DOHH2 (cell line): ENCODE results near the gene DPP4.

Source experiments
- H3F3A ChIP-seq: fragments of 200-600 bp; sonication (generic), shearing (Covaris generic); 2 replicates; pipeline ENCODE4 v1.6.0; 2016; ENCODE audit warnings: antibody characterized with exemption, mild to moderate bottlenecking; ENCODE audit not compliant: control insufficient read depth, insufficient read depth
- H3K27ac ChIP-seq: fragments of 200-600 bp; sonication (generic); 2 replicates; pipeline ENCODE4 v1.5.1; 2014; ENCODE audit warnings: low read depth, mild to moderate bottlenecking, low read length, moderate library complexity
- H3K27me3 ChIP-seq: fragments of 200-600 bp; sonication (generic); 2 replicates; pipeline ENCODE4 v1.6.1; 2014; ENCODE audit warnings: mild to moderate bottlenecking, low read length, mixed read lengths; ENCODE audit not compliant: control insufficient read depth
- H3K36me3 ChIP-seq: fragments of 200-600 bp; sonication (generic); 2 replicates; pipeline ENCODE4 v1.6.1; 2014; ENCODE audit warnings: mild to moderate bottlenecking, low read length, moderate library complexity, mixed read lengths; ENCODE audit not compliant: control insufficient read depth
- H3K4me1 ChIP-seq: fragments of 200-600 bp; sonication (generic); 2 replicates; pipeline ENCODE4 v1.6.1; 2014; ENCODE audit warnings: mild to moderate bottlenecking, low read length, mixed read lengths; ENCODE audit not compliant: control insufficient read depth
- H3K4me2 ChIP-seq: fragments of 200-600 bp; sonication (generic); 2 replicates; pipeline ENCODE4 v1.6.0; 2014; ENCODE audit warnings: mild to moderate bottlenecking, low read length, moderate library complexity
- H3K4me3 ChIP-seq: fragments of 200-600 bp; sonication (generic); 2 replicates; pipeline ENCODE4 v1.5.1; 2014; ENCODE audit warnings: mild to moderate bottlenecking, low read length, mixed read lengths
- H3K79me2 ChIP-seq: fragments of 200-600 bp; sonication (generic); 2 replicates; pipeline ENCODE4 v1.6.1; 2014; ENCODE audit warnings: mild to moderate bottlenecking, low read length, mixed read lengths; ENCODE audit not compliant: control insufficient read depth
- H3K9me2 ChIP-seq: fragments of 200-600 bp; sonication (generic); replicated peaks from 2 replicates; pipeline ENCODE4 v1.6.1; 2014; ENCODE audit warnings: mild to moderate bottlenecking, low read length, mixed read lengths; ENCODE audit not compliant: control insufficient read depth
- H3K9me3 ChIP-seq: fragments of 200-600 bp; sonication (generic); 2 replicates; pipeline ENCODE4 v1.6.1; 2014; ENCODE audit warnings: antibody characterized with exemption, low read length, mixed read lengths; ENCODE audit not compliant: control insufficient read depth, insufficient read depth
- H4K20me1 ChIP-seq: fragments of 200-600 bp; sonication (generic); 2 replicates; pipeline ENCODE4 v1.6.0; 2014; ENCODE audit warnings: low read depth, mild to moderate bottlenecking, antibody characterized with exemption, low read length, moderate library complexity; ENCODE audit not compliant: control insufficient read depth, insufficient read depth
- EZH2phosphoT487 ChIP-seq: fragments of 200-600 bp; sonication (generic); IDR thresholded peaks from 2 replicates; pipeline ENCODE4 v1.6.1; 2017; ENCODE audit warnings: borderline replicate concordance, mild to moderate bottlenecking, antibody characterized with exemption, low read length, moderate library complexity, mixed read lengths
- TF ChIP-seq, protein P1 (sequence below): fragments of 200-600 bp; sonication (generic); IDR thresholded peaks from one replicate; pipeline ENCODE4 v1.5.1; 2014; ENCODE audit warnings: antibody characterized with exemption, mild to moderate bottlenecking, low read depth, low read length; ENCODE audit not compliant: poor library complexity, severe bottlenecking

Gene DPP4

DNA sequence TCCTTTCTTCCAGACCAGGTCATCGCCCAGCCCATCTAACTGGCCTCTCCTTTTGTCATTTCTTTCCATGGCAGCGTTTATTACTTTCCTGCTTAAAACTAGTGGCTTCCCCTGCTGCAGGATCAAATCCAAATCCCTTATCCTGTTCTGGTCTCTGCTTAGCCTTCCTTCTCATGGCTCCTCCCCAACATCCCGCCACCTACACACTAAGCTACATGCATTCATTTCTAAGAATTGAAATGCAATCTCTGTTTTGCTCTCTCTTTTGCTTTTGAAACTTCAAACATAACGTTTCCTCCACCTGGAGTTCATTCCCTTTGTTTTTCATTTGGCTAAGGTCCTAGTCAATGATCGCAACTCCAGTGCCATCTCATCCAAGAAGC is 18.0 kb upstream of the DPP4 start:
- H3K4me2 ChIP-seq = no peak overlapping the region
- H4K20me1 ChIP-seq = no peaks in the 10 kb centered on the region
- H3K27ac ChIP-seq = no peak overlapping the region
- H3K27me3 ChIP-seq = no peaks in the 10 kb centered on the region
- H3K79me2 ChIP-seq = no peaks in the 10 kb centered on the region
- H3K9me3 ChIP-seq = no peaks in the 10 kb centered on the region
- H3F3A ChIP-seq = no peaks in the 10 kb centered on the region
- H3K36me3 ChIP-seq = no peaks in the 10 kb centered on the region
- no peak for TF ChIP-seq EZH2phosphoT487
- TF ChIP-seq, protein P1, sequence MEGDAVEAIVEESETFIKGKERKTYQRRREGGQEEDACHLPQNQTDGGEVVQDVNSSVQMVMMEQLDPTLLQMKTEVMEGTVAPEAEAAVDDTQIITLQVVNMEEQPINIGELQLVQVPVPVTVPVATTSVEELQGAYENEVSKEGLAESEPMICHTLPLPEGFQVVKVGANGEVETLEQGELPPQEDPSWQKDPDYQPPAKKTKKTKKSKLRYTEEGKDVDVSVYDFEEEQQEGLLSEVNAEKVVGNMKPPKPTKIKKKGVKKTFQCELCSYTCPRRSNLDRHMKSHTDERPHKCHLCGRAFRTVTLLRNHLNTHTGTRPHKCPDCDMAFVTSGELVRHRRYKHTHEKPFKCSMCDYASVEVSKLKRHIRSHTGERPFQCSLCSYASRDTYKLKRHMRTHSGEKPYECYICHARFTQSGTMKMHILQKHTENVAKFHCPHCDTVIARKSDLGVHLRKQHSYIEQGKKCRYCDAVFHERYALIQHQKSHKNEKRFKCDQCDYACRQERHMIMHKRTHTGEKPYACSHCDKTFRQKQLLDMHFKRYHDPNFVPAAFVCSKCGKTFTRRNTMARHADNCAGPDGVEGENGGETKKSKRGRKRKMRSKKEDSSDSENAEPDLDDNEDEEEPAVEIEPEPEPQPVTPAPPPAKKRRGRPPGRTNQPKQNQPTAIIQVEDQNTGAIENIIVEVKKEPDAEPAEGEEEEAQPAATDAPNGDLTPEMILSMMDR = no peak
- H3K9me2 ChIP-seq = no peaks in the 10 kb centered on the region
- no peak overlapping the region for H3K4me3 ChIP-seq
- no peaks in the 10 kb centered on the region for H3K4me1 ChIP-seq

DNA sequence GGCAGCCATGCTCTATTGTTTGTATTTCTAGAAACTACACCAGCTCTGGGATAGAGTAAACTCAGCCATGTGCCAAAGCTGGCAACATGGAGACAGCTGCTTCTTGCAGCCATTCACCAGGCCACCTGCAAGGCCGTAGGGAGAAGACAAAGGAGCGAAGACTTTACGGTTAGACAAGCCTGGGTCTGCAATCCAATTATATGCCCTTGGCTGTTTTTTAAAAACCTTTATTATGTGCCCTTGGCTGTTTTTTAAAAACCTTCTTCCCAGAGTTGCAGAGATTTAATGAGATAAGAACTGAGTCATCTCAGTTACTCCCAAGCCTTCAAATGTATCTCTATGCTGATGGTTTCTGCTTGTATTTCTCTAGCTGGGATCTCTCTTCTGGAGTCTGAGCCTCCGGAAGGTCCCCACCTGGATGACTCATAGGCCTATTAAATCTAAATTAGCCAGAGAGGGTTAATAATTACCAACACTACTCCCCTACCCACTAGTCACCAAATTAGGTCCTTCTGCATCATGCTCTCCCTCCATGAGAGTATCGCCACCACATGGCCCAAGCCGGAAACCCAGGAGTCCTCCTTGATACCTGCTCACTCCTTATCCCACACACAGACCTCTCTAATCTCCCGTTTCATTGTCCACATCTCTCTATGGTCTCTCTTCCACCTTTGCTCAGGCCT is 17.5 kb upstream of the DPP4 start:
- no peak overlapping the region for H3K4me2 ChIP-seq
- no peak overlapping the region for H3K27ac ChIP-seq
- no peaks in the 10 kb centered on the region for H3K9me2 ChIP-seq
- no peak overlapping the region for H3K4me3 ChIP-seq
- no peaks in the 10 kb centered on the region for H3K36me3 ChIP-seq
- no peaks in the 10 kb centered on the region for H3F3A ChIP-seq
- H4K20me1 ChIP-seq = no peaks in the 10 kb centered on the region
- H3K27me3 ChIP-seq = no peaks in the 10 kb centered on the region
- H3K79me2 ChIP-seq = no peaks in the 10 kb centered on the region
- no peak for TF ChIP-seq EZH2phosphoT487
- TF ChIP-seq, protein P1 = no peak
- no peaks in the 10 kb centered on the region for H3K9me3 ChIP-seq
- no peaks in the 10 kb centered on the region for H3K4me1 ChIP-seq

- H3K9me3 ChIP-seq = no peaks in the 10 kb centered on the region
- no peaks in the 10 kb centered on the region for H3K9me2 ChIP-seq
- H3K4me2 ChIP-seq = no peak overlapping the region
- no peak overlapping the region for H3K27ac ChIP-seq
- no peaks in the 10 kb centered on the region for H3K27me3 ChIP-seq
- no peaks in the 10 kb centered on the region for H4K20me1 ChIP-seq
- H3F3A ChIP-seq = no peaks in the 10 kb centered on the region
- TF ChIP-seq, protein P1 = no peak
- no peak for TF ChIP-seq EZH2phosphoT487
- H3K79me2 ChIP-seq = no peaks in the 10 kb centered on the region
- H3K36me3 ChIP-seq = no peaks in the 10 kb centered on the region
- no peaks in the 10 kb centered on the region for H3K4me1 ChIP-seq
- no peak overlapping the region for H3K4me3 ChIP-seq
Measured at GRCh38 chr2:162090109-162090508, 16.1 kb upstream of the DPP4 start.

- no peak overlapping the region for H3K4me2 ChIP-seq
Measured at GRCh38 chr2:162086904-162087303, 12.9 kb upstream of the DPP4 start.

More at GRCh38 chr2:162086904-162087303, 12.9 kb upstream of the DPP4 start:
- H3K4me3 ChIP-seq = no peak overlapping the region
- H3K9me3 ChIP-seq = no peaks in the 10 kb centered on the region
- H3K79me2 ChIP-seq = no peaks in the 10 kb centered on the region
- H3K36me3 ChIP-seq = no peaks in the 10 kb centered on the region
- no peaks in the 10 kb centered on the region for H3K27me3 ChIP-seq
- TF ChIP-seq, protein P1 = no peak
- no peak for TF ChIP-seq EZH2phosphoT487
- H3K27ac ChIP-seq = no peak overlapping the region
- H3F3A ChIP-seq = no peaks in the 10 kb centered on the region
- H3K4me1 ChIP-seq = no peaks in the 10 kb centered on the region
- H3K9me2 ChIP-seq = no peaks in the 10 kb centered on the region
- H4K20me1 ChIP-seq = no peaks in the 10 kb centered on the region
